ENCODE results near the gene ANKRD66. TPM values are rescaled to one million over a fixed set of nuclear protein-coding genes. Genes with fewer than 3 reads are reported as not detected.

Gene ANKRD66
- total and polyA plus RNA-seq, 2 of the 4 experiments (the other 2 are of a cell fraction) = not detected

DNA sequence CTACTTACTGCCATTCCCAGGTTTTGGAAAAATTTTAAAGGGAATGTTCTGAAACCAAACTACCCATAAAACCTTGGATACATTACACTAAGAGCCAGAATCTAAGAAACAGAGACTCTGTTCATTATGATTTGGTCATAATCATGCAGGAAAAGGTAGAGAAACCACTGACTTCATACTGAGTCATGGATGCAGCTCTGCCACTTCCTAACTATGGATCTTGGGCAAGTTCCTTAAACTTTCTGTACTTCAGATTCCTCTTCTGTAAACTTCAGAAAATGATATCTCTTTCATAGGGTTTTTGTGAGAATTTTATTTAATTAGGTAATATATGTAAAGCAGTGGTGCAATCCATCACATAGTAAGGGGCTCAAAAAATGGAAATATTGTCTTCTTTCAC is 31.6 kb upstream of the ANKRD66 start:
- Histone ChIP-seq H2AK9ac (replicated peaks; ENCODE audit: low read depth, low read length, poor library complexity) (no peak overlapping the region), H3K36me3 (ENCODE audit: control insufficient read depth, insufficient read depth, low read length) (no peaks in the 10 kb centered on the region), H2AK5ac (ENCODE audit: low read depth, low read length) (no peak overlapping the region), H3K27ac (ENCODE audit: insufficient read depth, low read length) (no peak overlapping the region), H3K4me2 (ENCODE audit: low read depth, low read length) (no peak overlapping the region), H3K9me1 (ENCODE audit: insufficient read depth, low read length) (no peaks in the 10 kb centered on the region), H3K18ac (ENCODE audit: low read depth, low read length) (no peak overlapping the region), H4K20me1 (ENCODE audit: insufficient read depth, low read length) (no peaks in the 10 kb centered on the region), H3K14ac (replicated peaks; ENCODE audit: low read depth, low read length) (no peak overlapping the region), H3K4ac (ENCODE audit: low read depth, low read length) (no peak overlapping the region), H4K91ac (ENCODE audit: insufficient read depth, low read depth, low read length) (no peak overlapping the region), H2BK120ac (ENCODE audit: low read depth, low read length) (no peak overlapping the region), H3K9me3 (ENCODE audit: control insufficient read depth, insufficient read depth, low read length) (no peaks in the 10 kb centered on the region), H3K56ac (ENCODE audit: extremely low read depth, insufficient read depth, low read length) (no peak overlapping the region), H3K27me3 (ENCODE audit: control insufficient read depth, insufficient read depth, low read length) (no peaks in the 10 kb centered on the region), H2BK20ac (ENCODE audit: low read depth, low read length) (no peak overlapping the region), H3K4me1 (ENCODE audit: control insufficient read depth, insufficient read depth, low read length) (no peaks in the 10 kb centered on the region), H4K5ac (ENCODE audit: low read depth, low read length) (no peak overlapping the region), H2BK5ac (ENCODE audit: low read depth, low read length, poor library complexity, severe bottlenecking) (no peak overlapping the region), H2AFZ (replicated peaks; ENCODE audit: low read length, poor library complexity) (no peak overlapping the region), H2BK15ac (ENCODE audit: low read depth, low read length) (no peak overlapping the region), H3K4me3 (ENCODE audit: insufficient read depth, low read depth, low read length) (no peak overlapping the region), H3K9ac (ENCODE audit: low read depth, low read length) (no peak overlapping the region), H3K23ac (ENCODE audit: low read depth, low read length) (no peak overlapping the region), H3K79me1 (ENCODE audit: low read depth in 1 of 2, low read length in 2 of 2) (no peaks in the 10 kb centered on the region), H4K8ac (ENCODE audit: low read depth in 2 of 2, low read length in 2 of 2) (no peak overlapping the region)
- ChIA-PET POLR2A (ENCODE audit: unreplicated experiment) (no interaction called here), CTCF (interaction anchor here (0.9 kb wide), 1 partner anchor 338 kb away, joined by 3 read pairs; no protein-coding TSS in a partner anchor)
- no TSS peak for BruUV-seq (replicated peaks)
- intact Hi-C loops (cut with micrococcal nuclease) (no loop called here), in situ Hi-C loops (cut with MboI; ENCODE audit: low sequenced_read_pairs) (no loop called here), dilution Hi-C loops (cut with HindIII; ENCODE audit: low sequenced_read_pairs, unreplicated experiment) (no loop called here)
- no peak for DNase-seq
- no peak for ATAC-seq (ENCODE audit: low read depth)
- no peak for TF ChIP-seq RAD21 (IDR thresholded peaks at IDR 0.05; ENCODE audit: low read length)
- TF ChIP-seq POLR2A (IDR thresholded peaks at IDR 0.05; ENCODE audit: low read depth, low read length) = no peak
- TF ChIP-seq, protein P1, sequence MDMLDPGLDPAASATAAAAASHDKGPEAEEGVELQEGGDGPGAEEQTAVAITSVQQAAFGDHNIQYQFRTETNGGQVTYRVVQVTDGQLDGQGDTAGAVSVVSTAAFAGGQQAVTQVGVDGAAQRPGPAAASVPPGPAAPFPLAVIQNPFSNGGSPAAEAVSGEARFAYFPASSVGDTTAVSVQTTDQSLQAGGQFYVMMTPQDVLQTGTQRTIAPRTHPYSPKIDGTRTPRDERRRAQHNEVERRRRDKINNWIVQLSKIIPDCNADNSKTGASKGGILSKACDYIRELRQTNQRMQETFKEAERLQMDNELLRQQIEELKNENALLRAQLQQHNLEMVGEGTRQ (IDR thresholded peaks at IDR 0.05; ENCODE audit: low read depth, low read length) = no peak
- no peak for TF ChIP-seq RFX5 (IDR thresholded peaks at IDR 0.05; ENCODE audit: low read depth, low read length)
- TF ChIP-seq MAZ (IDR thresholded peaks at IDR 0.05; ENCODE audit: borderline replicate concordance, low read depth, low read length) = no peak
- no peak for TF ChIP-seq CHD1 (IDR thresholded peaks at IDR 0.05; ENCODE audit: low read depth, low read length)
- no peak for TF ChIP-seq MXI1 (IDR thresholded peaks at IDR 0.05; ENCODE audit: borderline replicate concordance, low read depth, low read length)
- TF ChIP-seq MAFK (IDR thresholded peaks at IDR 0.05; ENCODE audit: low read depth, low read length) = no peak
- no peak for TF ChIP-seq NFE2L2 (IDR thresholded peaks at IDR 0.05; ENCODE audit: low read depth, low read length)
- TF ChIP-seq RCOR1 (IDR thresholded peaks at IDR 0.05; ENCODE audit: insufficient replicate concordance, low read length) = no peak
- TF ChIP-seq FOS (IDR thresholded peaks at IDR 0.05; ENCODE audit: low read depth, low read length) = no peak
- TF ChIP-seq CEBPB (IDR thresholded peaks at IDR 0.05; ENCODE audit: low read depth, low read length) = no peak
- TF ChIP-seq SMC3 (IDR thresholded peaks at IDR 0.05; ENCODE audit: low read depth, low read length) = no peak
- TF ChIP-seq, protein P2, sequence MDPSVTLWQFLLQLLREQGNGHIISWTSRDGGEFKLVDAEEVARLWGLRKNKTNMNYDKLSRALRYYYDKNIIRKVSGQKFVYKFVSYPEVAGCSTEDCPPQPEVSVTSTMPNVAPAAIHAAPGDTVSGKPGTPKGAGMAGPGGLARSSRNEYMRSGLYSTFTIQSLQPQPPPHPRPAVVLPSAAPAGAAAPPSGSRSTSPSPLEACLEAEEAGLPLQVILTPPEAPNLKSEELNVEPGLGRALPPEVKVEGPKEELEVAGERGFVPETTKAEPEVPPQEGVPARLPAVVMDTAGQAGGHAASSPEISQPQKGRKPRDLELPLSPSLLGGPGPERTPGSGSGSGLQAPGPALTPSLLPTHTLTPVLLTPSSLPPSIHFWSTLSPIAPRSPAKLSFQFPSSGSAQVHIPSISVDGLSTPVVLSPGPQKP (IDR thresholded peaks at IDR 0.05; ENCODE audit: borderline replicate concordance, low read depth, low read length) = no peak
- TF ChIP-seq, protein P3, sequence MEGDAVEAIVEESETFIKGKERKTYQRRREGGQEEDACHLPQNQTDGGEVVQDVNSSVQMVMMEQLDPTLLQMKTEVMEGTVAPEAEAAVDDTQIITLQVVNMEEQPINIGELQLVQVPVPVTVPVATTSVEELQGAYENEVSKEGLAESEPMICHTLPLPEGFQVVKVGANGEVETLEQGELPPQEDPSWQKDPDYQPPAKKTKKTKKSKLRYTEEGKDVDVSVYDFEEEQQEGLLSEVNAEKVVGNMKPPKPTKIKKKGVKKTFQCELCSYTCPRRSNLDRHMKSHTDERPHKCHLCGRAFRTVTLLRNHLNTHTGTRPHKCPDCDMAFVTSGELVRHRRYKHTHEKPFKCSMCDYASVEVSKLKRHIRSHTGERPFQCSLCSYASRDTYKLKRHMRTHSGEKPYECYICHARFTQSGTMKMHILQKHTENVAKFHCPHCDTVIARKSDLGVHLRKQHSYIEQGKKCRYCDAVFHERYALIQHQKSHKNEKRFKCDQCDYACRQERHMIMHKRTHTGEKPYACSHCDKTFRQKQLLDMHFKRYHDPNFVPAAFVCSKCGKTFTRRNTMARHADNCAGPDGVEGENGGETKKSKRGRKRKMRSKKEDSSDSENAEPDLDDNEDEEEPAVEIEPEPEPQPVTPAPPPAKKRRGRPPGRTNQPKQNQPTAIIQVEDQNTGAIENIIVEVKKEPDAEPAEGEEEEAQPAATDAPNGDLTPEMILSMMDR (conservative IDR thresholded peaks at IDR 0.05; ENCODE audit: low read depth, low read length) = no peak
- TF ChIP-seq BHLHE40 (IDR thresholded peaks at IDR 0.05; ENCODE audit: low read depth, low read length) = no peak
